Measurements from ENCODE around the gene EFNB1. TPM values are rescaled to one million over a fixed set of nuclear protein-coding genes. Genes with fewer than 3 reads are reported as not detected.

The EFNB1 gene
- total and polyA plus RNA-seq, 2 of the 4 experiments (the other 2 are of a cell fraction), result 17.9 to 26.8 TPM

DNA sequence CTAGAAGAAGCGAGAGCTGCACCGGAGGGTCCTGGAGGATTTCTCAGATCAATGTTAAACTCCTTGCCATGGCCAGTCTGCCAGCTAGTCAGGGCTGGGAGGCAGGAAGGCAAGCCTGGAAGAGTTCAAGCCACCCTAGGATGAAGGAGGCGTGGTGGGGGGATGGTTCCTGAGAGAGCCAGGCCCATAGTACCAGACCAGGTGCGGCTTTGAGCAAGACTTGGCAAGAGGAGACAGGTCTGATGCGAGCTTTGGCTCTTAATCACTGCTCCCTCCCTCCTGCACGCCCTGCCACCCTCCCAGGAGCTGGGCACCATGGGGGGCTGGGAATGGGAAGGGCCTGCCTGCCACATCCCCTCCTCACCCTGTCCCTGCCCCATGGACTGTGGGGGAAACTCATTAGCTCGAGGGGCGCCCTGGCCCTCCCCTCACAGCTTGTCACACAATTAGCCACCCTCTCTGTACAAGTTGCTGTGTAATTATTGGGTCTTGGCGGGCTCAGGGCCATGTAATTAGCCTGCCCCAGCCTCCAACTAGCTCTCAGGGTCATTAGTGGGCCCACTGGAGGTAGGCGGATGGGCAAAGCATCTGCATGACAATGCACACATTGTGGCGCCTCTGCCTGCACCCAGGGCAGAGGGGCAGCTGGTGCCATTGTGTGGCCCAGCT, 50.3 kb downstream of the EFNB1 start:
- peaks cover 72% of the 10 kb centered on the region for H3K27me3 ChIP-seq (ENCODE audit: control insufficient read depth, insufficient read depth, low read length)
- POLR2A ChIA-PET (ENCODE audit: unreplicated experiment), result no interaction called here

More for the DNA sequence above, 50.3 kb downstream of the EFNB1 start:
- Histone ChIP-seq H3K18ac (ENCODE audit: low read depth, low read length) (no peak overlapping the region), H2AK9ac (replicated peaks; ENCODE audit: low read depth, low read length, poor library complexity) (no peak overlapping the region), H4K91ac (ENCODE audit: insufficient read depth, low read depth, low read length) (no peak overlapping the region), H3K4ac (ENCODE audit: low read depth, low read length) (no peak overlapping the region), H4K5ac (ENCODE audit: low read depth, low read length) (no peak overlapping the region), H4K8ac (ENCODE audit: low read depth in 2 of 2, low read length in 2 of 2) (no peak overlapping the region), H4K20me1 (ENCODE audit: insufficient read depth, low read length) (no peaks in the 10 kb centered on the region; the same call in 1 of the 2 replicates), H3K14ac (replicated peaks; ENCODE audit: low read depth, low read length) (no peak overlapping the region), H2AFZ (replicated peaks; ENCODE audit: low read length, poor library complexity) (no peak overlapping the region), H3K79me1 (ENCODE audit: low read depth in 1 of 2, low read length in 2 of 2) (no peaks in the 10 kb centered on the region), H2AK5ac (ENCODE audit: low read depth, low read length) (no peak overlapping the region), H3K56ac (ENCODE audit: extremely low read depth, insufficient read depth, low read length) (no peak overlapping the region), H2BK5ac (ENCODE audit: low read depth, low read length, poor library complexity, severe bottlenecking) (no peak overlapping the region), H2BK20ac (ENCODE audit: low read depth, low read length) (no peak overlapping the region), H3K4me1 (ENCODE audit: control insufficient read depth, insufficient read depth, low read length) (no peaks in the 10 kb centered on the region), H2BK120ac (ENCODE audit: low read depth, low read length) (no peak overlapping the region), H3K9ac (ENCODE audit: low read depth, low read length) (no peak overlapping the region), H3K27ac (ENCODE audit: insufficient read depth, low read length) (no peak overlapping the region), H3K23ac (ENCODE audit: low read depth, low read length) (no peak overlapping the region), H3K9me3 (ENCODE audit: control insufficient read depth, insufficient read depth, low read length) (no peaks in the 10 kb centered on the region), H2BK15ac (ENCODE audit: low read depth, low read length) (no peak overlapping the region), H3K9me1 (ENCODE audit: insufficient read depth, low read length) (no peaks in the 10 kb centered on the region), H3K4me3 (ENCODE audit: insufficient read depth, low read depth, low read length) (no peak overlapping the region), H3K36me3 (ENCODE audit: control insufficient read depth, insufficient read depth, low read length) (no peaks in the 10 kb centered on the region), H3K4me2 (ENCODE audit: low read depth, low read length) (no peak overlapping the region)
- CTCF ChIA-PET, result no interaction called here
- no CpG with 5 or more reads among the region's 11 CpGs for WGBS, 2 experiments (ENCODE audit: extremely low coverage in 2 of 2, insufficient read length in 1 of 2)
- in situ Hi-C loops (cut with MboI; ENCODE audit: low sequenced_read_pairs), result no loop called here
- TF ChIP-seq, protein P1, sequence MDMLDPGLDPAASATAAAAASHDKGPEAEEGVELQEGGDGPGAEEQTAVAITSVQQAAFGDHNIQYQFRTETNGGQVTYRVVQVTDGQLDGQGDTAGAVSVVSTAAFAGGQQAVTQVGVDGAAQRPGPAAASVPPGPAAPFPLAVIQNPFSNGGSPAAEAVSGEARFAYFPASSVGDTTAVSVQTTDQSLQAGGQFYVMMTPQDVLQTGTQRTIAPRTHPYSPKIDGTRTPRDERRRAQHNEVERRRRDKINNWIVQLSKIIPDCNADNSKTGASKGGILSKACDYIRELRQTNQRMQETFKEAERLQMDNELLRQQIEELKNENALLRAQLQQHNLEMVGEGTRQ (IDR thresholded peaks at IDR 0.05; ENCODE audit: low read depth, low read length), result no peak
- TF ChIP-seq POLR2A (IDR thresholded peaks at IDR 0.05; ENCODE audit: low read depth, low read length), result no peak
- no peak for TF ChIP-seq CHD1 (IDR thresholded peaks at IDR 0.05; ENCODE audit: low read depth, low read length)
- TF ChIP-seq MXI1 (IDR thresholded peaks at IDR 0.05; ENCODE audit: borderline replicate concordance, low read depth, low read length), result no peak
- TF ChIP-seq BHLHE40 (IDR thresholded peaks at IDR 0.05; ENCODE audit: low read depth, low read length), result no peak
- no peak for TF ChIP-seq RFX5 (IDR thresholded peaks at IDR 0.05; ENCODE audit: low read depth, low read length)
- TF ChIP-seq ELK1 (IDR thresholded peaks at IDR 0.05; ENCODE audit: borderline replicate concordance, low read depth, low read length), result no peak
- no peak for TF ChIP-seq MAFK (IDR thresholded peaks at IDR 0.05; ENCODE audit: low read depth, low read length)
- no peak for TF ChIP-seq FOS (IDR thresholded peaks at IDR 0.05; ENCODE audit: low read depth, low read length)
- no peak for TF ChIP-seq CEBPB (IDR thresholded peaks at IDR 0.05; ENCODE audit: low read depth, low read length)
- no peak for TF ChIP-seq RAD21 (IDR thresholded peaks at IDR 0.05; ENCODE audit: low read length)
- TF ChIP-seq SMC3 (IDR thresholded peaks at IDR 0.05; ENCODE audit: low read depth, low read length), result no peak
- no peak for TF ChIP-seq RCOR1 (IDR thresholded peaks at IDR 0.05; ENCODE audit: insufficient replicate concordance, low read length)
- TF ChIP-seq, protein P2, sequence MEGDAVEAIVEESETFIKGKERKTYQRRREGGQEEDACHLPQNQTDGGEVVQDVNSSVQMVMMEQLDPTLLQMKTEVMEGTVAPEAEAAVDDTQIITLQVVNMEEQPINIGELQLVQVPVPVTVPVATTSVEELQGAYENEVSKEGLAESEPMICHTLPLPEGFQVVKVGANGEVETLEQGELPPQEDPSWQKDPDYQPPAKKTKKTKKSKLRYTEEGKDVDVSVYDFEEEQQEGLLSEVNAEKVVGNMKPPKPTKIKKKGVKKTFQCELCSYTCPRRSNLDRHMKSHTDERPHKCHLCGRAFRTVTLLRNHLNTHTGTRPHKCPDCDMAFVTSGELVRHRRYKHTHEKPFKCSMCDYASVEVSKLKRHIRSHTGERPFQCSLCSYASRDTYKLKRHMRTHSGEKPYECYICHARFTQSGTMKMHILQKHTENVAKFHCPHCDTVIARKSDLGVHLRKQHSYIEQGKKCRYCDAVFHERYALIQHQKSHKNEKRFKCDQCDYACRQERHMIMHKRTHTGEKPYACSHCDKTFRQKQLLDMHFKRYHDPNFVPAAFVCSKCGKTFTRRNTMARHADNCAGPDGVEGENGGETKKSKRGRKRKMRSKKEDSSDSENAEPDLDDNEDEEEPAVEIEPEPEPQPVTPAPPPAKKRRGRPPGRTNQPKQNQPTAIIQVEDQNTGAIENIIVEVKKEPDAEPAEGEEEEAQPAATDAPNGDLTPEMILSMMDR (conservative IDR thresholded peaks at IDR 0.05; ENCODE audit: low read depth, low read length), result no peak
- intact Hi-C loops (cut with micrococcal nuclease), result no loop called here
- DNase-seq, result no peak
- dilution Hi-C loops (cut with HindIII; ENCODE audit: low sequenced_read_pairs, unreplicated experiment), result no loop called here
- BruUV-seq (replicated peaks), result no TSS peak
- ATAC-seq (ENCODE audit: low read depth), result no peak
